Heart right ventricle (tissue), 16 donors: ENCODE results near the gene HOXA3. TPM values are rescaled to one million over a fixed set of nuclear protein-coding genes. Genes with fewer than 3 reads are reported as not detected.

Experiments used
- ATAC-seq, 8 donors: fragments of 200-7000 bp; cut with Tn5 transposase; one replicate each; pipeline ENCODE4 v1.9.1; 2020; ENCODE audit warnings: mild to moderate bottlenecking in 8 of 8, moderate library complexity in 8 of 8, moderate number of reproducible peaks in 1 of 8
- DNase-seq, 2 donors: peaks; one replicate each; pipeline ENCODE4 v3.0.0-alpha.2; 2020
- H3K27ac ChIP-seq, 10 donors: fragments of 200-600 bp; sonication (generic) in 2 of 10; one replicate each; pipeline versions ENCODE4 v1.5.0 to v1.8.0; 2020 to 2022; ENCODE audit warnings: mild to moderate bottlenecking in 3 of 10
- H3K27me3 ChIP-seq, 7 donors: fragments of 200-600 bp; one replicate each; pipeline ENCODE4 v1.8.0; 2021 to 2022; ENCODE audit warnings: mild to moderate bottlenecking in 2 of 7
- H3K36me3 ChIP-seq, 9 donors: fragments of 200-600 bp; sonication (generic) in 1 of 9; one replicate each; pipeline versions ENCODE4 v1.5.0 to v1.8.0; 2020 to 2022; ENCODE audit warnings: mild to moderate bottlenecking in 2 of 9
- H3K4me1 ChIP-seq, 9 donors: fragments of 200-600 bp; sonication (generic) in 1 of 9; one replicate each; pipeline versions ENCODE4 v1.5.0 to v1.8.0; 2020 to 2022; ENCODE audit warnings: mild to moderate bottlenecking in 4 of 9
- H3K4me3 ChIP-seq, 10 donors: fragments of 200-600 bp; sonication (generic) in 2 of 10; one replicate each; pipeline versions ENCODE4 v1.5.0 to v1.8.0; 2020 to 2022; ENCODE audit warnings: mild to moderate bottlenecking in 7 of 10, moderate library complexity in 2 of 10
- H3K9me3 ChIP-seq, 11 donors: fragments of 200-600 bp in 10 of 11; sonication (generic) in 2 of 11; one replicate each; pipeline versions ENCODE4 v1.5.0 to v1.8.0; 2013 to 2022; ENCODE audit warnings: mild to moderate bottlenecking in 2 of 11, control low read depth in 1 of 11, moderate library complexity in 1 of 11
- WGBS, 2 donors: extraction: QIAGEN DNeasy Blood & Tissue Kit; methylation state at CpG; one replicate each; pipeline ENCODE4 v1.1.7; 2013; ENCODE audit warnings: inconsistent platforms in 1 of 2; 5-methylcytosine and 5-hydroxymethylcytosine counted together
- intact Hi-C, 10 donors: fragments of 100-400 bp; cut with DNase I; formaldehyde crosslinking; loops; one replicate each; pipeline versions ENCODE4 v1.11.1 to v1.14.2; 2022
- polyA plus RNA-seq, 2 donors: library from polyadenylated mRNA; stranded (reverse); fragments of 200-250 nt; gene quantifications; one replicate each; pipeline ENCODE4 v1.2.3, GENCODE V29; 2013
- total RNA-seq, 10 donors: library from RNA; stranded (reverse); fragmentation: NEBNext Ultra II Directional in 3 of 10; extraction: Animal tissue kit (Norgen Biotek cat#: 25700) in 3 of 10; gene quantifications; one replicate each; pipeline versions ENCODE4 v1.2.1 to v1.2.4, GENCODE V29; 2021 to 2023
- TF ChIP-seq, protein P1 (sequence below), 9 donors: fragments of 200-600 bp; sonication (generic) in 2 of 9; IDR thresholded peaks; one replicate each; pipeline versions ENCODE4 v1.5.0 to v1.8.0; 2021 to 2022; ENCODE audit warnings: antibody characterized with exemption in 9 of 9, mild to moderate bottlenecking in 5 of 9, moderate library complexity in 1 of 9
- donor health status: Arrhythmogenic right ventricular cardiomyopathy.
- donor health status: ischemic (EF 13 %, LVEDD 7.1; RV severe dilation, severe dysfunction).
- donor health status: healthy with polysubstance abuse.
- donor health status: DM: no; HTN: yes; CAD: no.
- donor health status: DM: no; HTN: no; CAD: no.
- donor health status: ischemic (EF 25% LVEDD 6.9; RV normal size, moderate dysfunction).
- donor health status: ischemic (EF 25% LVEDD 5.7; RV mildly dilated, moderate dysfunction).
- donor health status: healthy.
- donor health status: DM: yes; HTN: yes; CAD: no.
- donor health status: Ischemic cardiomyopathy.
- donor health status: ischemic (EF 35%, LVEDD 5.7; RV mildly dilated, moderate dysfunction).
- donor health status: nonischemic (EF 11% LVEDD 7.7; RV severe dilation, severe dysfunction).
- donor health status: DM: yes; HTN: yes; CAD: no.
- donor health status: PGD.
- donor health status: ischemic (EF 29% LVEDD 5.4; RV normal size, mild dysfunction).
- donor health status: nonischemic (EF 23%, LVEDD 6.1; RV moderate dilation, normal function).

Gene HOXA3
- total and polyA plus RNA-seq, 12 donors = 0.11 to 1.5 (median 0.24) TPM; not detected in 2

DNA sequence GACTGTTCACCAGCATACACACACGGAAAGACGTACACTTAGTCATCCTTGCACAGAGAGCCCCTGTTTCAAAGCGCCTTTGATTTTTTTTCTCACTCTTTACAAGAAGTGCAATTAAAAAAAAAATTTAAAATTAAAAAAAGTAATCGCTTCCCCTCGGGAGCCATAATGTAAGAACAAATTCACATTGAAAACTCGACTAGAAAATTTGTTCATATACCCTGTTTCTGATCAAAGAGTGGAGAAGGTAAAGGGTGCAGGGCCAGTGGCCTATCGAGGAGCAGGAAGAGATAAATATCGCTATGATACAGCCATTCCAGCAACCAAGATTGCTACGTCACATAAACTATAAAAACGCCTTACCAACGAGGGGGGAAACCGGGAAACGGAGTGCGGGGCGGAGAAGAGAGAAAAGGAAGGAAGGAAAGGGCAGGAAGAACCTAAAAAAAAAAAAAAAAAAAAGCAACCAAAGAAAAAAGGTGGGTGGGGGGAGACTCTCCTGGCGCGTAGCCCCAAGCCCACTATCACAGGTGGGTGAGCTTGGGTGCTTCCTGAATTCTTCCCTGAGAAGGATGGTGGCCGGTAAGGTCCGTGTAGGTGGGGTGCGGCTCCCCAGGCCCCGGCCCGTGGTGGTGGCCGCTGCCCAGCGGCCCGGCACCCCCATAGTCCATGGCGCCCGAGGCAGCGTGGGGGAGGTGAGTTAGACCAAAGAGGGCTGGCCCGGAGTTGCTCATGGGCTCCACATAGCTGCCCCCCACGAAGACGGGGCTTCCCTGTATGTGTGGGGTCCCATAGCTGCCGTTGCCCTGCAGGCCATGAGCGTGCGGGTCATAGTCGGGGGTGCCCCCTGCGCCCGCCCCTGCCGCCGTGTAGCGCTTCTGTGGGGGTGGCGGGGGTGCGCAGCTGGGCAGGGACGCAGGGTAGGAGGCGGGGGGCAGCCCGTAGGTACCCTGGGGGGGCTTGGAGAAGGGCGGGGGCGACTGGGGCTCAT is 44.7 kb downstream of the HOXA3 start:
- DNase-seq (no peak), ATAC-seq (no peak)
- Histone ChIP-seq H3K36me3 (no peaks in the 10 kb centered on the region), H3K27me3 (peaks cover 26 to 100% (median 100%) of the 10 kb centered on the region in 7 donors), H3K4me3 (peak overlapping the region in 6 of 10 donors; percentile 8 to 45 (median 22)), H3K9me3 (no peaks in the 10 kb centered on the region), H3K27ac (peak overlapping the region in 6 of 10 donors; percentile 19 to 86 (median 52)), H3K4me1 (peaks cover 0 to 41% (median 5%) of the 10 kb centered on the region in 9 donors)
- WGBS, 2 donors = 10 to 16% methylated on average over 47 of the region's 47 CpGs
- TF ChIP-seq, protein P1, sequence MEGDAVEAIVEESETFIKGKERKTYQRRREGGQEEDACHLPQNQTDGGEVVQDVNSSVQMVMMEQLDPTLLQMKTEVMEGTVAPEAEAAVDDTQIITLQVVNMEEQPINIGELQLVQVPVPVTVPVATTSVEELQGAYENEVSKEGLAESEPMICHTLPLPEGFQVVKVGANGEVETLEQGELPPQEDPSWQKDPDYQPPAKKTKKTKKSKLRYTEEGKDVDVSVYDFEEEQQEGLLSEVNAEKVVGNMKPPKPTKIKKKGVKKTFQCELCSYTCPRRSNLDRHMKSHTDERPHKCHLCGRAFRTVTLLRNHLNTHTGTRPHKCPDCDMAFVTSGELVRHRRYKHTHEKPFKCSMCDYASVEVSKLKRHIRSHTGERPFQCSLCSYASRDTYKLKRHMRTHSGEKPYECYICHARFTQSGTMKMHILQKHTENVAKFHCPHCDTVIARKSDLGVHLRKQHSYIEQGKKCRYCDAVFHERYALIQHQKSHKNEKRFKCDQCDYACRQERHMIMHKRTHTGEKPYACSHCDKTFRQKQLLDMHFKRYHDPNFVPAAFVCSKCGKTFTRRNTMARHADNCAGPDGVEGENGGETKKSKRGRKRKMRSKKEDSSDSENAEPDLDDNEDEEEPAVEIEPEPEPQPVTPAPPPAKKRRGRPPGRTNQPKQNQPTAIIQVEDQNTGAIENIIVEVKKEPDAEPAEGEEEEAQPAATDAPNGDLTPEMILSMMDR (IDR thresholded peaks at IDR 0.05) = no peak
- intact Hi-C loops = no loop called here

DNA sequence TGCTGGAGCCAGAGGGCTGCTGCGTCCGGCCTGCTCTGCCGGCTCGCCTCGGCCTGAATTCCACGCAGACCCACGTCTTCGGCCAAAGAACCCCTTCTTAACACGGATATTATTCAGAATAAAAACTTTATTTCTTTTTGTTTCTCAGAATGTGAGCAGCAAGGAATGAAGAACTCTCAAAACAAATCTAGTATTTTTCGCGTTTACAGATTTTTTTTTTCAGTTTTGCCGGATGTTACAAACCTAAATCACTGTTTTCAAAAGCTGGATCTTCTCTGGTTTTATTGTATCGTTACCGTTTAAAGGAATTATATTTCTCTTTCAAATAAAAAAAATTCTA is 45.5 kb downstream of the HOXA3 start:
- H3K27me3 ChIP-seq = peaks cover 33 to 100% (median 100%) of the 10 kb centered on the region in 7 donors
- DNase-seq (no peak), ATAC-seq (no peak)
- no peaks in the 10 kb centered on the region for H3K36me3 ChIP-seq
- H3K4me1 ChIP-seq = peaks cover 0 to 47% (median 6%) of the 10 kb centered on the region in 9 donors
- intact Hi-C loops = no loop called here
- WGBS, 2 donors = 17 to 23% methylated on average over 14 of the region's 14 CpGs
- H3K9me3 ChIP-seq = no peaks in the 10 kb centered on the region
- peak overlapping the region in 7 of 10 donors; percentile 10 to 45 (median 25) for H3K4me3 ChIP-seq
- H3K27ac ChIP-seq = peak overlapping the region in 7 of 10 donors; percentile 19 to 86 (median 58)
- TF ChIP-seq, protein P1 (IDR thresholded peaks at IDR 0.05) = no peak

DNA sequence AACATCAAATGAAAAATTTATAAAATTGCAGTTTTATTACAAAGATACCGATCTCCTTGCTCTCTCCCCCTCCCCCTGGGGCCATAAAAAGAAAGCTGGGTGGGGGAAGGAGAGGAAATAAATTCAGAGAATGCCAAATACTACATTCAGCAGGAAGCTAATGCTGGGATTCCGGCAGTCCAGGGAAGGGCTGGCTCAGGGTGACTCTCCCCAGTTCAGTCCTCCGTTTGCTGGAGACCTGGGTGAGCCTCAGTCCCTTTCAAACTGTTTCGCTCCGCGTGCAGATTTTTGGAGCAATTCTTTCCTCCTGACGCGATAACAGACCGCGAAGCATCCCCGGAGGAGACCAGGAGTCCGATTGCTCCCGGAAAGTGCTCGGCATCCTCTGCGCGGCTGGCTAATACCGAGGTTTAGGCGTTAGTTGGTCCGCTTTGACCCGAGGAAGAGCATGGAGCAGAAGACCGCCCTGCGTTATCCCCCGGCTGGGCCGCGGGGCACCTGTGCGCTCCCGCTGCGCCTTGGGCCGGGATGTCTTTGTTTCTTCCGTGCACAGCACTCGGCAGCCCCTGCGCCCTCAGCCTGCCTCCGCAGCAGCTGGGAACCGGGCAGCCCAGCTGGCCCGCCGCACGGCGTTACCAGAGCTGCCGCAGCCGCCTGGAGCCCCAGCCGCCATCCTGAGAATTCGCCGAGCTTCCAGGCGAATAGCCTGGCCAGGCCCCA is 46.0 kb downstream of the HOXA3 start:
- Histone ChIP-seq H3K27me3 (peaks cover 33 to 100% (median 100%) of the 10 kb centered on the region in 7 donors), H3K9me3 (no peaks in the 10 kb centered on the region), H3K36me3 (no peaks in the 10 kb centered on the region), H3K4me3 (peak overlapping the region in 7 of 10 donors; percentile 10 to 45 (median 25)), H3K27ac (peak overlapping the region in 7 of 10 donors; percentile 19 to 86 (median 58)), H3K4me1 (peaks cover 0 to 53% (median 8%) of the 10 kb centered on the region in 9 donors)
- TF ChIP-seq, protein P1 (IDR thresholded peaks at IDR 0.05) = no peak
- DNase-seq = no peak
- intact Hi-C loops = no loop called here
- WGBS, 2 donors = 5 to 13% methylated on average over 44 of the region's 44 CpGs
- peak in 1 of 8 donors; percentile 20 for ATAC-seq
